H1 (cell line): Measurements from ENCODE around the gene RBP7. TPM values are rescaled to one million over a fixed set of nuclear protein-coding genes. Genes with fewer than 3 reads are reported as not detected.

ENCODE experiments used
- CTCF ChIA-PET: fragments of 300-600 bp; sonication (Branson Sonifier 250); formaldehyde crosslinking; loops from one replicate; lab custom pipeline; 2021; ENCODE audit not compliant: partially characterized antibody; lab: Charles Lee
- POLR2A ChIA-PET: fragments of 300-600 bp; sonication (Branson Sonifier 250); formaldehyde crosslinking; loops from one replicate; lab custom pipeline; 2021; ENCODE audit warnings: inconsistent platforms; ENCODE audit not compliant: partially characterized antibody; lab: Charles Lee
- DNase-seq, 2 experiments: peaks; one replicate each; pipeline versions ENCODE4 v3.0.0 to v3.0.0-alpha.2; 2010 to 2022; ENCODE audit warnings: low spot score in 2 of 2, low read depth in 1 of 2, mixed read lengths in 1 of 2
- FAIRE-seq: peaks from 2 replicates; lab custom pipeline; 2011; peaks lifted over from hg19 to GRCh38; lab: Jason Lieb, UNC
- H2AFZ ChIP-seq: 2 replicates; pipeline ENCODE4 v1.8.1; 2012; ENCODE audit warnings: low read length, inconsistent platforms
- H2AK5ac ChIP-seq: 2 replicates; pipeline ENCODE4 v1.6.1; 2013; ENCODE audit warnings: low read depth, low read length
- H2BK120ac ChIP-seq: replicated peaks from 2 replicates; pipeline ENCODE3; 2013; ENCODE audit warnings: low read depth, low read length, inconsistent platforms
- H2BK12ac ChIP-seq: 2 replicates; pipeline ENCODE4 v1.6.1; 2013; ENCODE audit warnings: low read depth, low read length
- H2BK15ac ChIP-seq: 2 replicates; pipeline ENCODE4 v1.6.1; 2013; ENCODE audit warnings: low read length
- H2BK20ac ChIP-seq: 2 replicates; pipeline ENCODE4 v1.6.1; 2013; ENCODE audit warnings: low read length
- H2BK5ac ChIP-seq: 2 replicates; pipeline ENCODE4 v1.6.1; 2013; ENCODE audit warnings: low read depth, low read length
- H3K14ac ChIP-seq: 2 replicates; pipeline ENCODE4 v1.6.1; 2013; ENCODE audit warnings: inconsistent platforms; ENCODE audit not compliant: insufficient read length
- H3K18ac ChIP-seq: 2 replicates; pipeline ENCODE4 v1.6.1; 2013; ENCODE audit warnings: low read length; ENCODE audit errors: extremely low read depth
- H3K23ac ChIP-seq: 2 replicates; pipeline ENCODE4 v1.6.1; 2013; ENCODE audit warnings: inconsistent platforms; ENCODE audit not compliant: insufficient read length
- H3K23me2 ChIP-seq: 2 replicates; pipeline ENCODE4 v1.6.1; 2013; ENCODE audit warnings: low read depth, low read length
- H3K27ac ChIP-seq: 2 replicates; pipeline ENCODE4 v1.6.1; 2011; ENCODE audit warnings: low read depth, low read length, inconsistent platforms
- H3K27me3 ChIP-seq, 4 experiments: replicated peaks in 1 of 4; 1 replicate in 1 of 4; 2 replicates in 3 of 4; pipeline versions ENCODE4 v1.6.1 to v1.8.1; 2011 to 2013; ENCODE audit warnings: low read length in 3 of 4, mild to moderate bottlenecking in 3 of 4, inconsistent platforms in 2 of 4, mixed read lengths in 2 of 4, moderate library complexity in 1 of 4; ENCODE audit not compliant: control insufficient read depth in 3 of 4, insufficient read depth in 3 of 4; ENCODE audit errors: extremely low read depth in 1 of 4
- H3K36me3 ChIP-seq, 4 experiments: 2 replicates each; pipeline versions ENCODE4 v1.6.1 to v1.8.1; 2011 to 2013; ENCODE audit warnings: mild to moderate bottlenecking in 4 of 4, low read length in 3 of 4, moderate library complexity in 2 of 4, control low read depth in 1 of 4, inconsistent platforms in 1 of 4; ENCODE audit not compliant: insufficient read depth in 4 of 4, control insufficient read depth in 2 of 4
- H3K4ac ChIP-seq: replicated peaks from 2 replicates; pipeline ENCODE3; 2013; ENCODE audit warnings: low read length, low read depth, mixed read lengths, inconsistent platforms; ENCODE audit not compliant: insufficient read length
- H3K4me1 ChIP-seq, 4 experiments: replicated peaks in 1 of 4; 1 replicate in 1 of 4; 2 replicates in 3 of 4; pipeline versions ENCODE4 v1.6.1 to v1.8.1; 2011 to 2013; ENCODE audit warnings: low read length in 3 of 4, inconsistent platforms in 2 of 4, mixed read lengths in 1 of 4; ENCODE audit not compliant: insufficient read depth in 4 of 4, control insufficient read depth in 3 of 4
- H3K4me2 ChIP-seq, 2 experiments: 2 replicates each; pipeline versions ENCODE4 v1.6.1 to v1.8.1; 2011 to 2013; ENCODE audit warnings: low read depth in 2 of 2, low read length in 2 of 2, control low read depth in 1 of 2, inconsistent platforms in 1 of 2, mild to moderate bottlenecking in 1 of 2; ENCODE audit not compliant: insufficient read depth in 1 of 2
- H3K4me3 ChIP-seq, 4 experiments: fragments of 200-600, 300-600 bp in 1 of 4; sonication (generic), shearing (Covaris generic), sonication (Bioruptor Twin) in 1 of 4; 2 replicates each; pipeline versions ENCODE4 v1.5.1 to v1.8.1; 2011 to 2016; ENCODE audit warnings: low read length in 4 of 4, low read depth in 3 of 4, control low read depth in 2 of 4, inconsistent platforms in 2 of 4, mild to moderate bottlenecking in 2 of 4, mixed read lengths in 1 of 4, moderate library complexity in 1 of 4; ENCODE audit not compliant: insufficient read depth in 2 of 4; ENCODE audit errors: extremely low read depth in 1 of 4
- H3K56ac ChIP-seq: replicated peaks from 2 replicates; pipeline ENCODE3; 2013; ENCODE audit warnings: low read depth, mild to moderate bottlenecking, mixed read lengths, low read length, inconsistent platforms; ENCODE audit not compliant: insufficient read length
- H3K79me1 ChIP-seq: 2 replicates; pipeline ENCODE4 v1.6.1; 2013; ENCODE audit warnings: low read depth, low read length, control low read depth
- H3K79me2 ChIP-seq, 2 experiments: 2 replicates each; pipeline versions ENCODE4 v1.6.1 to v1.8.1; 2012 to 2013; ENCODE audit warnings: low read length in 2 of 2, mild to moderate bottlenecking in 2 of 2, inconsistent platforms in 1 of 2; ENCODE audit not compliant: insufficient read depth in 2 of 2, control insufficient read depth in 1 of 2
- H3K9ac ChIP-seq, 4 experiments: replicated peaks in 1 of 4; 1 replicate in 1 of 4; 2 replicates in 3 of 4; pipeline versions ENCODE4 v1.6.1 to v1.8.1; 2011 to 2013; ENCODE audit warnings: low read depth in 3 of 4, low read length in 3 of 4, control low read depth in 2 of 4, mild to moderate bottlenecking in 2 of 4, moderate library complexity in 2 of 4, inconsistent platforms in 1 of 4; ENCODE audit errors: extremely low read depth in 1 of 4
- H3K9me3 ChIP-seq, 2 experiments: 2 replicates each; pipeline versions ENCODE4 v1.6.1 to v1.8.1; 2012 to 2013; ENCODE audit warnings: mild to moderate bottlenecking in 2 of 2, moderate library complexity in 2 of 2, control low read depth in 1 of 2, inconsistent platforms in 1 of 2, low read depth in 1 of 2, low read length in 1 of 2, mixed read lengths in 1 of 2; ENCODE audit not compliant: insufficient read depth in 2 of 2
- H4K20me1 ChIP-seq, 2 experiments: replicated peaks in 1 of 2; 2 replicates each; pipeline versions ENCODE3 to v1.8.1; 2011 to 2013; ENCODE audit warnings: inconsistent platforms in 2 of 2, low read length in 2 of 2, mild to moderate bottlenecking in 1 of 2; ENCODE audit not compliant: insufficient read depth in 2 of 2, control insufficient read depth in 1 of 2
- H4K5ac ChIP-seq: 2 replicates; pipeline ENCODE4 v1.6.1; 2013; ENCODE audit warnings: low read length, low read depth, mixed read lengths, inconsistent platforms; ENCODE audit not compliant: insufficient read length
- H4K8ac ChIP-seq: 2 replicates; pipeline ENCODE4 v1.8.0; 2013; ENCODE audit warnings: mild to moderate bottlenecking, moderate library complexity, low read length, inconsistent platforms; ENCODE audit not compliant: insufficient read depth; ENCODE audit errors: extremely low read depth
- H4K91ac ChIP-seq: replicated peaks from 2 replicates; pipeline ENCODE3; 2013; ENCODE audit warnings: low read length, mixed read lengths, inconsistent platforms; ENCODE audit not compliant: insufficient read length
- ASH2L ChIP-seq: fragments of 200-600, 300-600 bp; sonication (generic); IDR thresholded peaks from one replicate; pipeline ENCODE4 v1.7.1; 2017; ENCODE audit warnings: low read length
- CBX5 ChIP-seq: fragments of 300-800, 300-1000 bp; sonication (generic); IDR thresholded peaks from 2 replicates; pipeline ENCODE4 v1.7.1; 2016; ENCODE audit warnings: antibody characterized with exemption, low read length, low read depth
- HDAC2 ChIP-seq, 2 experiments: fragments of 300-600 bp in 1 of 2; sonication (generic) in 1 of 2; IDR thresholded peaks; 2 replicates each; pipeline ENCODE4 v1.6.1; 2011 to 2012; ENCODE audit warnings: low read depth in 2 of 2, low read length in 2 of 2, mild to moderate bottlenecking in 2 of 2, moderate library complexity in 2 of 2, borderline replicate concordance in 1 of 2, inconsistent platforms in 1 of 2
- JUND ChIP-seq: IDR thresholded peaks from 2 replicates; pipeline ENCODE4 v1.6.1; 2011; ENCODE audit warnings: mild to moderate bottlenecking, improper control_type of control experiment, low read length
- RXRA ChIP-seq: IDR thresholded peaks from 2 replicates; pipeline ENCODE4 v1.6.1; 2011; ENCODE audit warnings: low read depth, mild to moderate bottlenecking, low read length, moderate library complexity; ENCODE audit not compliant: insufficient read depth
- SIN3A ChIP-seq, 2 experiments: IDR thresholded peaks in 1 of 2; conservative IDR thresholded peaks in 1 of 2; 2 replicates each; pipeline ENCODE4 v1.6.1; 2011 to 2012; ENCODE audit warnings: low read length in 2 of 2, improper control_type of control experiment in 1 of 2, low read depth in 1 of 2, mild to moderate bottlenecking in 1 of 2
- SIRT6 ChIP-seq: IDR thresholded peaks from one replicate; pipeline ENCODE4 v1.7.1; 2012; ENCODE audit warnings: low read length, inconsistent platforms
- TAF1 ChIP-seq: IDR thresholded peaks from 2 replicates; pipeline ENCODE4 v1.6.1; 2011; ENCODE audit warnings: mild to moderate bottlenecking, low read depth, low read length
- whole genome bisulfite sequencing, 2 experiments: shearing (Covaris generic) in 1 of 2; methylation state at CpG; one replicate each; pipeline versions ENCODE4 v1.1.6 to v1.1.7; 2013 to 2015; ENCODE audit warnings: low lambda C conversion rate in 2 of 2, mixed read lengths in 2 of 2, inconsistent platforms in 1 of 2, low coverage in 1 of 2, missing lambda C conversion rate in 1 of 2; ENCODE audit not compliant: insufficient replicate concordance in 2 of 2, insufficient coverage in 1 of 2, insufficient read length in 1 of 2; ENCODE audit errors: extremely low coverage in 1 of 2, missing lambda C conversion rate in 1 of 2; 5-methylcytosine and 5-hydroxymethylcytosine counted together
- polyA plus RNA-seq, 7 experiments: library from polyadenylated mRNA; depleted of rRNA in 3 of 7; stranded (reverse) in 5 of 7; unstranded in 2 of 7; fragments of >200 nt in 5 of 7; fragments of 200-250 nt in 2 of 7; gene quantifications; 1 replicate in 5 of 7; 2 replicates in 1 of 7; 4 replicates in 1 of 7; pipeline versions ENCODE4 v1.2.1 to v1.2.3, GENCODE V29; 2011 to 2013; ENCODE audit warnings: missing spikeins in 2 of 7, mixed read lengths in 2 of 7
- total RNA-seq: library from RNA; stranded (reverse); fragmentation: NEBNext Ultra II Directional; extraction: Animal tissue kit (Norgen Biotek cat#: 25700); gene quantifications from 2 replicates; pipeline ENCODE4 v1.2.1, GENCODE V29; 2021

RBP7 gene
- total and polyA plus RNA-seq, 2 of the 8 experiments (the other 6 are each of a cell fraction or from before 2014, with no cell fraction given) = 5.7 to 7.2 TPM

DNA sequence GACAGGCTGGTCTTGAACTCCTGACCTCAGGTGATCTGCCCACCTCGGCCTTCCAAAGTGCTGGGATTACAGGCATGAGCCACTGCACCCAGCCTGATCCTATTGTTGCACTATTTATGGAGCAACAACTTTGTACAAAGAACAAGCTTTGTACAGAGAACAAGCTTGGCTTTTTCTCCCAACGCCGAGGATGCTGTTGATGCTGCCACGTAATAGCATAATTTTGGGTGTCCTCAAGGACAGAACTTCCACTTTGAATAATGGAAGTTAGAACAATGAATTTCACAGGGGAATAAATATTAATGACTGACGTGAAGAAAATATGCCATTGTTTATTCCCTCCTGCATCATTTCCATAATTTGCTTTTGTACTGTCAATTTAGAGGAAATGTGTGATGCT, 12.8 kb upstream of the RBP7 start:
- H3K23ac ChIP-seq = no peak overlapping the region
- no peak overlapping the region for H4K91ac ChIP-seq
- no peak overlapping the region for H3K14ac ChIP-seq
- ChIA-PET POLR2A (no interaction called here), CTCF (interaction anchor here (1.0 to 3.1 kb wide), 2 partner anchors 9 to 29 kb away, joined by 3 to 9 read pairs; no protein-coding TSS in a partner anchor)
- no peak overlapping the region for H4K5ac ChIP-seq
- H2BK15ac ChIP-seq = no peak overlapping the region
- no peak overlapping the region for H3K4me3 ChIP-seq
- no peak for FAIRE-seq
- no peaks in the 10 kb centered on the region for H3K23me2 ChIP-seq
- no peaks in the 10 kb centered on the region for H3K9me3 ChIP-seq
- H3K4me1 ChIP-seq = no peaks in the 10 kb centered on the region
- WGBS, 2 experiments = 93% methylated on average over 5 of the region's 5 CpGs; no CpG with 5 or more reads in 1 of the 2 experiments
- H3K4ac ChIP-seq = no peak overlapping the region
- no peak overlapping the region for H3K56ac ChIP-seq
- H4K20me1 ChIP-seq = no peaks in the 10 kb centered on the region
- H3K18ac ChIP-seq = no peak overlapping the region
- H3K4me2 ChIP-seq = no peak overlapping the region
- no peaks in the 10 kb centered on the region for H3K79me1 ChIP-seq
- H3K9ac ChIP-seq = no peak overlapping the region
- H2BK5ac ChIP-seq = no peak overlapping the region
- H2BK20ac ChIP-seq = no peak overlapping the region
- no peak overlapping the region for H2BK120ac ChIP-seq
- no peaks in the 10 kb centered on the region for H3K36me3 ChIP-seq
- H2BK12ac ChIP-seq = no peak overlapping the region
- no peak overlapping the region for H4K8ac ChIP-seq
- H2AK5ac ChIP-seq = no peak overlapping the region
- H3K79me2 ChIP-seq = no peaks in the 10 kb centered on the region
- H2AFZ ChIP-seq = no peak overlapping the region
- H3K27me3 ChIP-seq = no peaks in the 10 kb centered on the region
- no peak overlapping the region for H3K27ac ChIP-seq
- DNase-seq = no peak
- no peak for TF ChIP-seq SIN3A (conservative IDR thresholded peaks at IDR 0.05 in 1 of 2, IDR thresholded peaks at IDR 0.05 in 1 of 2; ENCODE audit: low read depth in 1 of 2, low read length in 2 of 2)
- no peak for TF ChIP-seq SIRT6
- TF ChIP-seq JUND = no peak
- TF ChIP-seq RXRA = no peak
- TF ChIP-seq ASH2L = no peak
- TF ChIP-seq CBX5 = no peak
- no peak for TF ChIP-seq TAF1
- TF ChIP-seq HDAC2 (IDR thresholded peaks at IDR 0.05; ENCODE audit: borderline replicate concordance in 1 of 2, low read depth in 2 of 2, low read length in 2 of 2) = no peak
- TF ChIP-seq, all 59 proteins: peak for 0
